GM18858 (cell line): ENCODE measurements around the gene NR2C2.

Source experiments
- ATAC-seq: cut with Tn5 transposase; IDR thresholded peaks from one replicate; pipeline ENCODE4 v1.9.1; 2021; ENCODE audit not compliant: unreplicated experiment

The NR2C2 gene

GRCh38 chr3:15060029-15060428, 112.6 kb downstream of the NR2C2 start:
- ATAC-seq: no peak

GRCh38 chr3:15063238-15063637, 115.9 kb downstream of the NR2C2 start:
- ATAC-seq: no peak

- no peak for ATAC-seq
Measured at GRCh38 chr3:15063656-15064286, 116.4 kb downstream of the NR2C2 start.

DNA sequence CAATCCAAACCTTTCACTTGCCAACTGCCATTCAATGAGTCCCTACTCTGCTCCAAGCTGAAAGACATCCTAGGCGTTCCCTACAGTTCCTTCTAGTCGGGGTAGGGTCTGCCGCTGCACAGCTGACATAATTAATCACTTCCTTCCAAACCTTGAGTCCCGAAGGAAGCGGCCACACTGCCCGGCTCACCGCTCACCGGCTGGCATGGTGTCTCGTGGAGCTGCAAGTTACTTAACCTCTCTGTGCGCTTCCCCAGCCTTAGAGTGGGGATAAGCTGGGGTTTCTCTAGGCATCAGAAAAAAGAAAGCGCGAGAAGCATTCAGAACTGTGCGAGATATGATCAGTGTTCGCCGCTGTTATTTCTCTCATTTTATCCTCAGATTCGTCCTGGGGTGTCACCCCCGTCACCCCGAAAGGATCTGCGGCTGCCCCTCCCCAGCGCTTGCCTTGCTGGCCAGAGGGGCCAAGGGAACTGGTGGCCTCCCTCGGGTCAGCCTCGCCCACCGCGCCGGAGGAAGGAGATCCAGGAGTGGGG, 117.0 kb downstream of the NR2C2 start:
- no peak for ATAC-seq

DNA sequence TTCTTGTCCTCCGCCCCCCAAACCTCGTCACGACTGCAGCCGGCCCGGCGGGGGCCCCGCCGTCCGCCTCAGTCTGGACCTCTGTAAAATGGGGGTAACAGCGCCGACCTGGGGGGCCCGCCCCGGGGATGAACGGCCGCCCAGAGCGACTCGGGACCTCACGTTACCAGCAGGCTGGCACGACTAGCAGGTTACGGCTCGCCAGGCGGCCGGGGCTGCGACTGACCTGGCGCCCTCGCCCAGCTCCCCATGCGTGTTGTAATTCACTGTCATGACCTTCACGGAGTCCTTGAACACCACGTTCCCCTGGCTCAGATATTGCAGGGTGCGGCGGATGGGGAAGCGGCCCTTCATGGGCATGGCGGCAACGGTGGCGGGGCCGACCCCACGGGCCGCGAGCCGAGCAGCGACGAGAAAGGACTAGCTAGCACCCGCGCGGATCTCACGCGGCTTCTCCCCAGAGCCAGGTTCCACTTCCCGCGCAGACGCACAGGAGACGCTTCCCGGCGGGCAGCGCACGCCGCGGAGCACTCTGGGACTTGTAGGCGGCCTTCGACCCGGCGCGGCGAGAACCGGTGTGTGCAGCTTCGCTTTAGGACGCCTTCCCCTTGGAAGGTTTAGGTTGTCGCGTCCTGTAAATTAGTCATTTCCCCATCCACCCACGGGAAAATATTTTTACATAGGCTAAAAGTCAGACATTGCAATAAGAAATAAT, 117.6 kb downstream of the NR2C2 start, which contains the start of gene MRPS25:
Gene MRPS25 (minus strand): TSS at position 481 of the 715 bp plus-strand sequence. CDS start 121 bp downstream, at position 360.
- peak; percentile 90 for ATAC-seq

- ATAC-seq: no peak
Measured at GRCh38 chr3:15065550-15066007, 118.2 kb downstream of the NR2C2 start.

DNA sequence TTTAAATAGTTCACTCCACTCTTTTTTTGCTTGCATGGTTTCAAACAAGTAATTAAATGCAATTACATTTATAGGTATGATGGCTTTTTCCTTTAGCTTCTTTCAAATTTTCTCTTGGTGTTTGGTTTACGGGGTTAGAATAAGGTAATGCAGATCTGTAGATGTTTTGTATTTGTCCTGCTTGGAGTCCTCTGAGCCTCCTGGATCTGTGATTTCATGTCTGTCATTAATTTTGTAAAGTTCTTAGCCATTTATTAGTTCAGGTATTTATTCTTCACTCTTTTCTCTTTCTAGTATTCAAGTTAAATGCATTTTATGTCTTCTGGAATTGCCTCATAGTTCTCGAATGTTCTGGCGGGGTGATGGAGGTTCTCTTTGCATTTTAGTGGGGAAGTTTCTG, 119.1 kb downstream of the NR2C2 start:
- ATAC-seq: no peak

GRCh38 chr3:15069441-15069840, 122.1 kb downstream of the NR2C2 start:
- no peak for ATAC-seq

GRCh38 chr3:15071699-15072098, 124.3 kb downstream of the NR2C2 start:
- ATAC-seq: no peak

- ATAC-seq: no peak
Measured at GRCh38 chr3:15074500-15074899, 127.1 kb downstream of the NR2C2 start.

DNA sequence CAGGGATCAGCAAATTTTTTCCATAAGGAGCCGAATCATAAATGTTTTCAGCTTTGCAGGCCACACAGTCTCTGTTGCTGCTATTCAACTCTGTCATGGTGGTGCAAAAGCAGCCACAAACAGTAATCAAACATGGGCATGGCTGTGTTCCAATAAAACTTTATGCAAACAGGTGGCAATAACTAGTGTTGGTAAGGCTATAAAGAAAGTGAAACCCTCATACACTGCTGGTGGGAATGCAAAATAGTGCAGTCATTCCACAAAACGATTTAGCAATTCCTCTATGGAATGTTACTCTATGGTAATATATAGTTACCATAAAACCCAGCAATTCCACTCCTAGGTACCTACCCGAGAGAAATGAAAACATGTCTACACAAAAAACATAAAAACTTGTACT, 131.7 kb downstream of the NR2C2 start:
- no peak for ATAC-seq

- no peak for ATAC-seq
Measured at GRCh38 chr3:15081960-15082664, 134.7 kb downstream of the NR2C2 start.

DNA sequence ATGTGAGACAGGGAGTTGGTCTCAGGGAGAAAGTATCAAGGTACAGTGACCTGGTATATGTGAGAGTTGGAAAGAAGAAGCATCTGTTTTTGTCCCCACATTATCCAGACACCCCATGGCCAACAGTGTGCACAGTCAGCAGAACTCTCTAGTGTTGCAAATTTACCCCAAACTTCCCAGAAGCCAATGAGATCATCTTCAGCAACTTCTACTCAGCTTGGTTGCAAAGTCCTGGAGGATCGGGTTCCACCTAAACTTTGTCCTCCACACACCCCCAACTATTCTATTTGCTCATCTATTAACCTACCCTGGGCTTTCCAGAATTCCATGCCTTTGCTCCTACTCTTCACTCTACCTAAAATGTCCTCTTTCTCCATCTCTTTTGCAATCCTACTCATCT, 135.9 kb downstream of the NR2C2 start:
- no peak for ATAC-seq

GRCh38 chr3:15086263-15086662, 138.9 kb downstream of the NR2C2 start:
- no peak for ATAC-seq

DNA sequence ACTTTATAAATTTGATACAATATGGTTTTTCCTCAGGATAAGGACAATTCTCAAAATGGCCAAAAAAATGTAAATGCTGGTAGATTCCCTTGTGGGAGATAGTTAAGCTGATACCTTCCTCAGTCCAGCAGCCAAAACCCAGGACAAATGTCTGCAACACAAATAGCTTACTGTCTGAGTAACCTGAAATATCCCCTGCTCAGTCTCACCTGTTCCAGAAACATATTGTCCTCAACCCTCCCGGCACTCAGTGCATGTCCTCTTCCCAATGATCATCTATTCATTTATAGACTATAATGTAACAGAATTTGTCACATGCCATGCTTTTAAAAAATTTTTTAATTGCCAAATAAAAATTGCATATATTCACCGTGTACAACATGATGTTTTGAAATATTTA, 139.3 kb downstream of the NR2C2 start:
- ATAC-seq: no peak

DNA sequence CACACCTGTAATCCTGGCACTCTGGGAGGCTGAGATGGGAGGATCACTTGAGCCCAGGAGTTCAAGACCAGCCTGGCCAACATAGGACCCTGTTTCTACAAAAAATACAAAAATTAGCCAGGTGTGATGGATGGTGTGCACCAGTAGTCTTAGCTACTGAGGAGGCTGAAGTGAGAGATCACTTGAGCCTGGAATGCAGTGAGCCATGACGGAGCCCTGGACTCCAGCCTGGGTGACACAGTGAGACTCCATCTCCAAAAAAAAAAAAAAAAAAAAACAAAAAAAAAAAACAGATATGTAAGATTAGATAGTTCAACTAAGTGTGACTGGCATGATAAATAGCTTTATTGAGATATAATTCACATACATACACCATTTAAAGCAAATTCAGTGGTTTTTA, 141.8 kb downstream of the NR2C2 start:
- no peak for ATAC-seq

DNA sequence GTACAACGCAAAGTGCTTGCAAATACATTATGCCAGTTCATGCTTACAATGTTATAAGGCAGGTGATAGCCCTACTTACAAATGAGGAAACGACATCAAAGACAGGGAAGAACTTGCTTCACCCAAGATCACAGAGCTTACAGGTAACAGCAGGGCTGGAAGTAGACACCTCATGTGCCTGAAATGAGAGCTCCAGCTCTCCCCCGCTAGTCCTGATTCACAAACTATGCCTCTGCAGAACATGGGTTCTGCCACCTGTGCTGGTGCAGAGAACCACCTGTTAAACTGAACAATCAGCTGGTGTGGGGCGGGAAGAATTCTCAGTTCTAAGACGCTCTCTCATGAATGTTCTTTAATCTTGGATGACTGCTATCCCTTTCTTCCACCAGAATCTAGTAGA, 144.2 kb downstream of the NR2C2 start:
- ATAC-seq: no peak

- no peak for ATAC-seq
Measured at GRCh38 chr3:15092686-15093085, 145.3 kb downstream of the NR2C2 start.

DNA sequence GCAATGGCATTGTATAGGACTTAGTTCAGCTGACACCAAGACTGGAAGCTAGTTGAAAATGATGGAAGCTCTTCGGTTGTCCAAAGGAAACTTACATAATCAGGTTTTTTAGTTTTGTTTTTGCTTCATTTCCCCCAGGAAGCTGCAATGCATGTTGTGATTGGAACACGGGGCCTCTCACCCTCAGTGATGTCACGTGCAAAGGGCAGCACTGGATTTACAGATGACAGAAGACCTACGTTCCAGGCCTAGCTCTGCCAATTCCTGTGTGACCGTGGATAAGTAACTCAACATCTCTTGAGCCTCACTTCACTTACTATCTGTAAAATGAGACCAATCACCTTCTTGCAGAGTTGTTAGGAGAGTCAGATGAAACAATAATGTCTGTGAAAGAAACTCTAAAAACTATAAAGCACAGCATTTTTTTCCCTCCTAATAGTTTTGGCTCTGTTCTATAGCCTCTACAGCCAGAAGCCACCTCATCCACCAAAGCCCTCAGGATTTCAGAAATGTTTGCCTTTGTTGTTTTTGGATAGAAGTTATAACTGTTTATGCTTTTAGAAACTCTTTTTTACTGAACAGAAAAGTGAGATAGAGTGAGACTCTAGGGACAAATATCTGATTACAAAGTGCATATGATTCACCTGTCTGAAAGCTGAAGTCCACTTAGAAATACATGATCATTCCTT, 146.9 kb downstream of the NR2C2 start:
- ATAC-seq: no peak

- no peak for ATAC-seq
Measured at GRCh38 chr3:15096046-15096445, 148.7 kb downstream of the NR2C2 start.

DNA sequence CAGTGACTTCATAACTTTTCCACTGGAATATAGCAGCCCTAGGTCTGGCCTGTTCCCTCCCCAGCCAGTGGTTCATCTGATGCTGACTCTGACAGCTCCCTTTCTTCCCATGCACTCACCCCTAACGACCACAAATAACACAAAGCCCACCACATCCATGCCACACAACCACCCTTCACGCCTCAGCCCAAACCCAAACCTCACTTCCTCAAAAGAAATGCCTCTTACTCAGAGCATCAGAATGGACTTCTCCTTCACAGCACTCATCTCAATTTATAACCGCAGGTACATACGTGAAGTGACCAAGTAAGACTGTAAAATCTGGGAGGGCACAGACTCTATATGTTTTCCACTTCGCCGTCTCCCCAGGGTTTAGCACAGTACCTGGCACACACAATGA, 150.5 kb downstream of the NR2C2 start:
- no peak for ATAC-seq
